ENCODE results near the gene DCST1. TPM values are rescaled to one million over a fixed set of nuclear protein-coding genes. Genes with fewer than 3 reads are reported as not detected.

The DCST1 gene
- total and polyA plus RNA-seq, 2 of the 13 experiments (the other 11 are each of a cell fraction or from before 2014, with no cell fraction given): 0.04 TPM; not detected in 1

DNA sequence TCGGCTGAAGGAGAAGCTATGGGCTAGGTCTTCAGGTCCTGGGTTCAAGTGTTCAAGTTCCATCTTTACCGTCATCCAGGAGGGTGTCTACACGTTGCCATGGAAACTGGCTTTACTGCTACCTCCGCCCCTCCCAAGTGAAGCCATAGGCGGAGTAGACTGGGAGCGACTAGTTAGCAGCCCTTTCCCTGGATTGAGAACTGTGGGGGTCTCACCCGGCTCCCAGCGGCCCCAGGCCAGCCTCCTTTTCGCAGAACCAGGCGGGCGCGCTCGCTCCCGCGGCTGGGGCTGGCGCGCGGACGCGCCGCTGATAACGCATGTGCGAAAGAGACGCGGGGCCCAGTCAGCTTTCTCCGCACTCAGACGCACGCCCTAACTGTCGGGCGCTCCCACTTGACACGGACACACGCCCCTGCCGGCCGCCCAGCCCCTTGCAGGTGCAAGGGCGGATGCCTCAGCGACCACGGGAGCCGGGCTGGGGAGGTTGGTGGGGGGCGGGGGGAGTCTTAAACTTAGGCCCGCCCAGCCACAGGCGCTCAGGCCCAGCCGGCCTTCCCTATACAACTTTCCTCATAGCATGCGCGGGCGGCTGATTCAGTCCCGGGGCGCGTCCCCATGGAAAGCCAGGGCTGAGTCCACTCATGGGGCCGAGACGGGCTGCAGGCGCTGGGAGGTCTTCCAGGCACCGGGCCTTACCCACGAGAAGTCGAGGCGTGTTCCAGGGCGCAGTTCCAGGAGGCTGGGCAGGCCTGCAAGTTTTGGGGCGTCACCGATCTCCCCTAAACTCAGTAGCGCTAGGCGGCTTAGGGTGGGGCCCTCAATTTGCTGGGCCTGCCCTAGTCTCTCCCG, 37.3 kb downstream of the DCST1 start (continued):
- TF ChIP-seq TBP (CRISPR knock-in tag; IDR thresholded peaks at IDR 0.05) (no peak), ZNF350 (CRISPR knock-in tag; IDR thresholded peaks at IDR 0.05; ENCODE audit: borderline replicate concordance, low read depth) (0 out of 2 replicates have a peak, but pooled peaks have one; percentile 23), RNF2 (conservative IDR thresholded peaks at IDR 0.05; ENCODE audit: low read depth) (0 out of 2 replicates have a peak, but pooled peaks have one; percentile 36), MIXL1 (CRISPR knock-in tag; IDR thresholded peaks at IDR 0.05) (0 out of 2 replicates have a peak, but pooled peaks have one; percentile 16), SPEN (CRISPR knock-in tag; IDR thresholded peaks at IDR 0.05; ENCODE audit: low read depth) (peak; percentile 53; the same call in 1 of the 2 replicates), POLR2G (IDR thresholded peaks at IDR 0.05; ENCODE audit: low read depth, low read length) (peak; percentile 48; the same call in 1 of the 2 replicates), ZFY (CRISPR knock-in tag; IDR thresholded peaks at IDR 0.05) (peak; percentile 77), TEAD2 (CRISPR knock-in tag; IDR thresholded peaks at IDR 0.05) (no peak), KDM3A (CRISPR knock-in tag; IDR thresholded peaks at IDR 0.05; ENCODE audit: low read depth) (peak; percentile 72), ZNF205 (CRISPR knock-in tag; IDR thresholded peaks at IDR 0.05) (no peak), ZNF232 (CRISPR knock-in tag; IDR thresholded peaks at IDR 0.05; ENCODE audit: borderline replicate concordance) (peak; percentile 42; the same call in 1 of the 2 replicates), NFYC (CRISPR knock-in tag; IDR thresholded peaks at IDR 0.05) (peak; percentile 18; the same call in 1 of the 2 replicates), HOXA3 (CRISPR knock-in tag; IDR thresholded peaks at IDR 0.05) (peak; percentile 53; the same call in 1 of the 2 replicates)
- TF ChIP-seq, protein P1, sequence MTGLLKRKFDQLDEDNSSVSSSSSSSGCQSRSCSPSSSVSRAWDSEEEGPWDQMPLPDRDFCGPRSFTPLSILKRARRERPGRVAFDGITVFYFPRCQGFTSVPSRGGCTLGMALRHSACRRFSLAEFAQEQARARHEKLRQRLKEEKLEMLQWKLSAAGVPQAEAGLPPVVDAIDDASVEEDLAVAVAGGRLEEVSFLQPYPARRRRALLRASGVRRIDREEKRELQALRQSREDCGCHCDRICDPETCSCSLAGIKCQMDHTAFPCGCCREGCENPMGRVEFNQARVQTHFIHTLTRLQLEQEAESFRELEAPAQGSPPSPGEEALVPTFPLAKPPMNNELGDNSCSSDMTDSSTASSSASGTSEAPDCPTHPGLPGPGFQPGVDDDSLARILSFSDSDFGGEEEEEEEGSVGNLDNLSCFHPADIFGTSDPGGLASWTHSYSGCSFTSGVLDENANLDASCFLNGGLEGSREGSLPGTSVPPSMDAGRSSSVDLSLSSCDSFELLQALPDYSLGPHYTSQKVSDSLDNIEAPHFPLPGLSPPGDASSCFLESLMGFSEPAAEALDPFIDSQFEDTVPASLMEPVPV (CRISPR knock-in tag; IDR thresholded peaks at IDR 0.05): no peak
- TF ChIP-seq, protein P2, sequence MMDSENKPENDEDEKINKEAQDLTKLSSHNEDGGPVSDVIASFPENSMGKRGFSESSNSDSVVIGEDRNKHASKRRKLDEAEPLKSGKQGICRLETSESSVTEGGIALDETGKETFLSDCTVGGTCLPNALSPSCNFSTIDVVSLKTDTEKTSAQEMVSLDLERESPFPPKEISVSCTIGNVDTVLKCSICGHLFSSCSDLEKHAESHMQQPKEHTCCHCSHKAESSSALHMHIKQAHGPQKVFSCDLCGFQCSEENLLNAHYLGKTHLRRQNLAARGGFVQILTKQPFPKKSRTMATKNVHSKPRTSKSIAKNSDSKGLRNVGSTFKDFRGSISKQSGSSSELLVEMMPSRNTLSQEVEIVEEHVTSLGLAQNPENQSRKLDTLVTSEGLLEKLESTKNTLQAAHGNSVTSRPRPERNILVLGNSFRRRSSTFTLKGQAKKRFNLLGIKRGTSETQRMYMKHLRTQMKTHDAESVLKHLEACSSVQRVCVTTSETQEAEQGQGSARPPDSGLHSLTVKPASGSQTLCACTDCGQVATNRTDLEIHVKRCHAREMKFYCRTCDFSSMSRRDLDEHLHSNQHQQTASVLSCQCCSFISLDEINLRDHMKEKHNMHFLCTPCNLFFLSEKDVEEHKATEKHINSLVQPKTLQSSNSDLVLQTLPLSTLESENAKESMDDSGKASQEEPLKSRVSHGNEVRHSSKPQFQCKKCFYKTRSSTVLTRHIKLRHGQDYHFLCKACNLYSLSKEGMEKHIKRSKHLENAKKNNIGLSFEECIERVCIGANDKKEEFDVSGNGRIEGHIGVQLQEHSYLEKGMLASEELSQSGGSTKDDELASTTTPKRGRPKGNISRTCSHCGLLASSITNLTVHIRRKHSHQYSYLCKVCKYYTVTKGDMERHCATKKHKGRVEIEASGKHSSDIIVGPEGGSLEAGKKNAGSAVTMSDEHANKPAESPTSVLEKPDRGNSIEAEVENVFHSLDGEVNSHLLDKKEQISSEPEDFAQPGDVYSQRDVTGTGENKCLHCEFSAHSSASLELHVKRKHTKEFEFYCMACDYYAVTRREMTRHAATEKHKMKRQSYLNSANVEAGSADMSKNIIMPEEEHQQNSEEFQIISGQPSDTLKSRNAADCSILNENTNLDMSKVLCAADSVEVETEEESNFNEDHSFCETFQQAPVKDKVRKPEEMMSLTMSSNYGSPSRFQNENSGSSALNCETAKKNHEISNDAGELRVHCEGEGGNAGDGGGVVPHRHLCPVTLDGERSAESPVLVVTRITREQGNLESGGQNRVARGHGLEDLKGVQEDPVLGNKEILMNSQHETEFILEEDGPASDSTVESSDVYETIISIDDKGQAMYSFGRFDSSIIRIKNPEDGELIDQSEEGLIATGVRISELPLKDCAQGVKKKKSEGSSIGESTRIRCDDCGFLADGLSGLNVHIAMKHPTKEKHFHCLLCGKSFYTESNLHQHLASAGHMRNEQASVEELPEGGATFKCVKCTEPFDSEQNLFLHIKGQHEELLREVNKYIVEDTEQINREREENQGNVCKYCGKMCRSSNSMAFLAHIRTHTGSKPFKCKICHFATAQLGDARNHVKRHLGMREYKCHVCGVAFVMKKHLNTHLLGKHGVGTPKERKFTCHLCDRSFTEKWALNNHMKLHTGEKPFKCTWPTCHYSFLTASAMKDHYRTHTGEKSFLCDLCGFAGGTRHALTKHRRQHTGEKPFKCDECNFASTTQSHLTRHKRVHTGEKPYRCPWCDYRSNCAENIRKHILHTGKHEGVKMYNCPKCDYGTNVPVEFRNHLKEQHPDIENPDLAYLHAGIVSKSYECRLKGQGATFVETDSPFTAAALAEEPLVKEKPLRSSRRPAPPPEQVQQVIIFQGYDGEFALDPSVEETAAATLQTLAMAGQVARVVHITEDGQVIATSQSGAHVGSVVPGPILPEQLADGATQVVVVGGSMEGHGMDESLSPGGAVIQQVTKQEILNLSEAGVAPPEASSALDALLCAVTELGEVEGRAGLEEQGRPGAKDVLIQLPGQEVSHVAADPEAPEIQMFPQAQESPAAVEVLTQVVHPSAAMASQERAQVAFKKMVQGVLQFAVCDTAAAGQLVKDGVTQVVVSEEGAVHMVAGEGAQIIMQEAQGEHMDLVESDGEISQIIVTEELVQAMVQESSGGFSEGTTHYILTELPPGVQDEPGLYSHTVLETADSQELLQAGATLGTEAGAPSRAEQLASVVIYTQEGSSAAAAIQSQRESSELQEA (CRISPR knock-in tag; IDR thresholded peaks at IDR 0.05; ENCODE audit: not compliant biosample characterization): peak; percentile 67
- TF ChIP-seq, protein P3, sequence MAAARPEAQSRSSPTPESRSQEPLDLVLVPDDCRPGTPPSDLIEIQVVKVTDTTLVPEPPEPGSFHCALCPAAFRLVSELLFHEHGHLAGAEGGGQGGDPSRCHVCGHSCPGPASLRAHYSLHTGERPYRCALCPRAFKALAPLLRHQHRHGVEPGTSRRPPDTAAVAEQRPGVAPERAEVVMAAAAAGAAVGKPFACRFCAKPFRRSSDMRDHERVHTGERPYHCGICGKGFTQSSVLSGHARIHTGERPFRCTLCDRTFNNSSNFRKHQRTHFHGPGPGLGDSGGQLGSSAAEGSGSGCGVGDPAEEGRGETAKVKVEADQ (CRISPR knock-in tag; IDR thresholded peaks at IDR 0.05; ENCODE audit: borderline replicate concordance): no peak
- TF ChIP-seq, protein P4, sequence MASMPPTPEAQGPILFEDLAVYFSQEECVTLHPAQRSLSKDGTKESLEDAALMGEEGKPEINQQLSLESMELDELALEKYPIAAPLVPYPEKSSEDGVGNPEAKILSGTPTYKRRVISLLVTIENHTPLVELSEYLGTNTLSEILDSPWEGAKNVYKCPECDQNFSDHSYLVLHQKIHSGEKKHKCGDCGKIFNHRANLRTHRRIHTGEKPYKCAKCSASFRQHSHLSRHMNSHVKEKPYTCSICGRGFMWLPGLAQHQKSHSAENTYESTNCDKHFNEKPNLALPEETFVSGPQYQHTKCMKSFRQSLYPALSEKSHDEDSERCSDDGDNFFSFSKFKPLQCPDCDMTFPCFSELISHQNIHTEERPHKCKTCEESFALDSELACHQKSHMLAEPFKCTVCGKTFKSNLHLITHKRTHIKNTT (CRISPR knock-in tag; IDR thresholded peaks at IDR 0.05): no peak
